ENCODE data around the gene POLE3.
"Not testable (repeated sequence)": the region's sequence is repeated elsewhere in the genome, so short reads cannot be mapped to it uniquely, and the experiment has no call there.

POLE3 gene

GRCh38 chr9:113375057-113376023 lies 35.1 kb downstream of the POLE3 start:
- DNase-seq, result no peak

GRCh38 chr9:113373676-113374392 lies 36.6 kb downstream of the POLE3 start:
- DNase-seq, result no peak

- no peak for DNase-seq
Measured at GRCh38 chr9:113373256-113373655, 37.2 kb downstream of the POLE3 start.

GRCh38 chr9:113372059-113372458 lies 38.4 kb downstream of the POLE3 start:
- no peak for DNase-seq

- no peak for DNase-seq
Measured at GRCh38 chr9:113370806-113371325, 39.6 kb downstream of the POLE3 start.

GRCh38 chr9:113369855-113370140 lies 40.7 kb downstream of the POLE3 start:
- no peak for DNase-seq

- DNase-seq, result no peak
Measured at GRCh38 chr9:113368982-113369854, 41.3 kb downstream of the POLE3 start.

- no peak for DNase-seq
Measured at GRCh38 chr9:113368348-113368981, 42.0 kb downstream of the POLE3 start.

GRCh38 chr9:113365652-113366051 lies 44.8 kb downstream of the POLE3 start:
- DNase-seq, result not testable (repeated sequence)

GRCh38 chr9:113364951-113365350 lies 45.5 kb downstream of the POLE3 start:
- no peak for DNase-seq

- no peak for DNase-seq
Measured at GRCh38 chr9:113363336-113363735, 47.1 kb downstream of the POLE3 start.

GRCh38 chr9:113361304-113362018 lies 49.0 kb downstream of the POLE3 start:
- DNase-seq, result no peak

- DNase-seq, result no peak
Measured at GRCh38 chr9:113360242-113360842, 50.1 kb downstream of the POLE3 start.

GRCh38 chr9:113359385-113359784 lies 51.1 kb downstream of the POLE3 start:
- no peak for DNase-seq
